ENCODE data around the gene ZNF232. TPM values are rescaled to one million over a fixed set of nuclear protein-coding genes. Genes with fewer than 3 reads are reported as not detected.

Gene ZNF232
- total and polyA plus RNA-seq, 2 experiments from 2014 or later = 24.8 to 24.9 TPM

- TF ChIP-seq REST (IDR thresholded peaks at IDR 0.05; ENCODE audit: unreplicated experiment) (no peak), JUNB (IDR thresholded peaks at IDR 0.05; ENCODE audit: unreplicated experiment) (no peak), NANOG (IDR thresholded peaks at IDR 0.05; ENCODE audit: borderline replicate concordance) (no peak)
Measured at GRCh38 chr17:5092218-5093010, 19.3 kb downstream of the ZNF232 start (continued).

- ATAC-seq (no peak), DNase-seq (ENCODE audit: low spot score) (no peak)
- Histone ChIP-seq H3K36me3 (ENCODE audit: insufficient read depth) (no peaks in the 10 kb centered on the region), H2AFZ (no peak overlapping the region), H3F3A (replicated peaks; ENCODE audit: low read depth) (0 out of 2 replicates have a peak, but pooled peaks cover 5% of the 10 kb centered on the region), H3K4me2 (no peak overlapping the region), H3K4me1 (ENCODE audit: insufficient read depth) (peaks cover 2% of the 10 kb centered on the region; the same call in 1 of the 2 replicates), H3K4me3 (no peak overlapping the region), H3K27me3 (ENCODE audit: insufficient read depth) (peaks cover 7% of the 10 kb centered on the region; the same call in 1 of the 2 replicates), H4K20me1 (replicated peaks; ENCODE audit: insufficient read depth) (no peaks in the 10 kb centered on the region), H3K79me2 (replicated peaks; ENCODE audit: insufficient read depth) (peaks cover 5% of the 10 kb centered on the region; the same call in 1 of the 2 replicates), H3K27ac (ENCODE audit: low read depth) (no peak overlapping the region), H3K9me2 (ENCODE audit: insufficient read depth) (peaks cover 6% of the 10 kb centered on the region; the same call in 1 of the 2 replicates)
- Mint-ChIP-seq H3K9me3 (peaks cover 55% of the 10 kb centered on the region), H3K27ac (no peak overlapping the region), H3K36me3 (ENCODE audit: low read depth) (peaks cover 15% of the 10 kb centered on the region; the same call in 2 of the 3 replicates), H3K4me3 (no peak overlapping the region; the same call in 2 of the 3 replicates), H3K4me1 (peaks cover 5% of the 10 kb centered on the region; the same call in 2 of the 3 replicates), H3K27me3 (ENCODE audit: insufficient read depth, low read depth, poor library complexity) (peaks cover 19% of the 10 kb centered on the region)
- TF ChIP-seq CTCF (conservative IDR thresholded peaks at IDR 0.05; ENCODE audit: low read depth in 2 of 2) (no peak), ZNF462 (CRISPR knock-in tag; IDR thresholded peaks at IDR 0.05) (no peak), EZH2phosphoT487 (IDR thresholded peaks at IDR 0.05; ENCODE audit: unreplicated experiment) (no peak), POLR2AphosphoS5 (IDR thresholded peaks at IDR 0.05; ENCODE audit: low read depth) (no peak), ETS1 (IDR thresholded peaks at IDR 0.05) (no peak), NANOG (IDR thresholded peaks at IDR 0.05; ENCODE audit: borderline replicate concordance) (no peak)
Measured at GRCh38 chr17:5080591-5080990, 31.1 kb downstream of the ZNF232 start.

All from GM23338 (cell line).